ENCODE measurements around the gene DGKD. TPM values are rescaled to one million over a fixed set of nuclear protein-coding genes. Genes with fewer than 3 reads are reported as not detected.

Gene DGKD
- total and polyA plus RNA-seq, 2 donors from 2014 or later = 2.6 to 32.3 TPM

- no peak for FAIRE-seq
Observed at GRCh38 chr2:233325256-233325655, 29.0 kb upstream of the DGKD start.

GRCh38 chr2:233325814-233326213, 28.5 kb upstream of the DGKD start:
- Histone ChIP-seq H3K4me1 (ENCODE audit: control insufficient read depth in 2 of 3, insufficient read depth in 2 of 3, low read depth in 1 of 3, low read length in 3 of 3) (no peaks in the 10 kb centered on the region), H3K27ac (ENCODE audit: low read depth in 2 of 2, low read length in 2 of 2) (no peak overlapping the region), H3K9ac (ENCODE audit: low read length in 3 of 3) (no peak overlapping the region), H3K4me3 (ENCODE audit: low read length in 3 of 3) (no peak overlapping the region), H3K36me3 (ENCODE audit: control insufficient read depth in 2 of 3, insufficient read depth in 3 of 3, low read length in 3 of 3) (no peaks in the 10 kb centered on the region), H3K27me3 (ENCODE audit: control insufficient read depth, insufficient read depth, low read length) (no peaks in the 10 kb centered on the region), H3K9me3 (ENCODE audit: control insufficient read depth in 2 of 3, insufficient read depth in 1 of 3, low read length in 3 of 3) (no peaks in the 10 kb centered on the region)
- TF ChIP-seq CTCF (IDR thresholded peaks at IDR 0.05; ENCODE audit: borderline replicate concordance, extremely low read depth, insufficient read depth) = no peak
- FAIRE-seq (no peak), DNase-seq (no peak)
- intact Hi-C loops (cut with DNase I) = no loop called here

More at GRCh38 chr2:233325256-233325655, 29.0 kb upstream of the DGKD start:
- Histone ChIP-seq H3K9me3 (ENCODE audit: control insufficient read depth in 2 of 3, insufficient read depth in 1 of 3, low read length in 3 of 3) (no peaks in the 10 kb centered on the region), H3K4me3 (ENCODE audit: low read length in 3 of 3) (no peak overlapping the region), H3K9ac (ENCODE audit: low read length in 3 of 3) (no peak overlapping the region), H3K27ac (ENCODE audit: low read depth in 2 of 2, low read length in 2 of 2) (no peak overlapping the region), H3K27me3 (ENCODE audit: control insufficient read depth, insufficient read depth, low read length) (no peaks in the 10 kb centered on the region), H3K4me1 (ENCODE audit: control insufficient read depth in 2 of 3, insufficient read depth in 2 of 3, low read depth in 1 of 3, low read length in 3 of 3) (no peaks in the 10 kb centered on the region), H3K36me3 (ENCODE audit: control insufficient read depth in 2 of 3, insufficient read depth in 3 of 3, low read length in 3 of 3) (no peaks in the 10 kb centered on the region)
- no peak for TF ChIP-seq CTCF (IDR thresholded peaks at IDR 0.05; ENCODE audit: borderline replicate concordance, extremely low read depth, insufficient read depth)
- no peak for DNase-seq
- intact Hi-C loops (cut with DNase I) = no loop called here

GRCh38 chr2:233326500-233326899, 27.8 kb upstream of the DGKD start:
- peak in 1 of 5 donors; percentile 55 for DNase-seq
- FAIRE-seq = no peak
- Histone ChIP-seq H3K4me1 (ENCODE audit: control insufficient read depth in 2 of 3, insufficient read depth in 2 of 3, low read depth in 1 of 3, low read length in 3 of 3) (no peaks in the 10 kb centered on the region), H3K9ac (ENCODE audit: low read length in 3 of 3) (no peak overlapping the region), H3K27ac (ENCODE audit: low read depth in 2 of 2, low read length in 2 of 2) (no peak overlapping the region), H3K9me3 (ENCODE audit: control insufficient read depth in 2 of 3, insufficient read depth in 1 of 3, low read length in 3 of 3) (no peaks in the 10 kb centered on the region), H3K4me3 (ENCODE audit: low read length in 3 of 3) (no peak overlapping the region), H3K36me3 (ENCODE audit: control insufficient read depth in 2 of 3, insufficient read depth in 3 of 3, low read length in 3 of 3) (no peaks in the 10 kb centered on the region), H3K27me3 (ENCODE audit: control insufficient read depth, insufficient read depth, low read length) (no peaks in the 10 kb centered on the region)
- TF ChIP-seq CTCF (IDR thresholded peaks at IDR 0.05; ENCODE audit: borderline replicate concordance, extremely low read depth, insufficient read depth) = no peak
- intact Hi-C loops (cut with DNase I) = no loop called here

- TF ChIP-seq CTCF (IDR thresholded peaks at IDR 0.05; ENCODE audit: borderline replicate concordance, extremely low read depth, insufficient read depth) = no peak
- H3K9ac ChIP-seq (ENCODE audit: low read length in 3 of 3) = no peak overlapping the region
- H3K4me1 ChIP-seq (ENCODE audit: control insufficient read depth in 2 of 3, insufficient read depth in 2 of 3, low read depth in 1 of 3, low read length in 3 of 3) = no peaks in the 10 kb centered on the region
- H3K36me3 ChIP-seq (ENCODE audit: control insufficient read depth in 2 of 3, insufficient read depth in 3 of 3, low read length in 3 of 3) = no peaks in the 10 kb centered on the region
- DNase-seq = no peak
- no peak overlapping the region for H3K27ac ChIP-seq (ENCODE audit: low read depth in 2 of 2, low read length in 2 of 2)
- no peak overlapping the region for H3K4me3 ChIP-seq (ENCODE audit: low read length in 3 of 3)
- no peak for FAIRE-seq
- no peaks in the 10 kb centered on the region for H3K27me3 ChIP-seq (ENCODE audit: control insufficient read depth, insufficient read depth, low read length)
- no peaks in the 10 kb centered on the region for H3K9me3 ChIP-seq (ENCODE audit: control insufficient read depth in 2 of 3, insufficient read depth in 1 of 3, low read length in 3 of 3)
- intact Hi-C loops (cut with DNase I) = no loop called here
Observed at GRCh38 chr2:233328922-233329321, 25.4 kb upstream of the DGKD start.

All from kidney (tissue), 14 donors.